ENCODE results near the gene RNF125. TPM values are rescaled to one million over a fixed set of nuclear protein-coding genes. Genes with fewer than 3 reads are reported as not detected.
"Not testable (repeated sequence)": the region's sequence is repeated elsewhere in the genome, so short reads cannot be mapped to it uniquely, and the experiment has no call there.

Gene RNF125
- polyA plus RNA-seq, 1 of the 3 experiments (the other 2 are of a cell fraction), result 0.05 TPM

GRCh38 chr18:32086881-32087280 lies 68.3 kb downstream of the RNF125 start:
- Histone ChIP-seq H3K79me2 (ENCODE audit: insufficient read depth) (no peaks in the 10 kb centered on the region), H3K36me3 (replicated peaks in 1 of 2; ENCODE audit: control insufficient read depth in 1 of 2, insufficient read depth in 2 of 2, low read length in 1 of 2) (no peaks in the 10 kb centered on the region), H3K4me3 (ENCODE audit: low read depth in 2 of 2, low read length in 1 of 2) (no peak overlapping the region), H3K27ac (ENCODE audit: low read depth in 2 of 2, low read length in 1 of 2) (no peak overlapping the region), H3K9ac (no peak overlapping the region), H3K4me1 (ENCODE audit: control insufficient read depth in 1 of 2, insufficient read depth in 2 of 2, low read depth in 1 of 2, low read length in 1 of 2) (peaks cover 0 to 6% of the 10 kb centered on the region in 2 experiments; a peak in 2 of 4 replicates), H3K9me3 (no peaks in the 10 kb centered on the region), H3F3A (replicated peaks; ENCODE audit: insufficient read depth) (peaks cover 5% of the 10 kb centered on the region), H3K4me2 (no peak overlapping the region), H4K20me1 (ENCODE audit: insufficient read depth) (no peaks in the 10 kb centered on the region), H2AFZ (ENCODE audit: low read depth) (no peak overlapping the region), H3K27me3 (ENCODE audit: insufficient read depth) (no peaks in the 10 kb centered on the region), H3K9me2 (no peaks in the 10 kb centered on the region)
- TF ChIP-seq YY1 (IDR thresholded peaks at IDR 0.05; ENCODE audit: low read depth) (no peak), FOSL2 (IDR thresholded peaks at IDR 0.05; ENCODE audit: borderline replicate concordance, low read depth) (peak; percentile 3; the same call in 1 of the 2 replicates), GABPA (IDR thresholded peaks at IDR 0.05; ENCODE audit: low read depth) (no peak), USF2 (IDR thresholded peaks at IDR 0.05; ENCODE audit: borderline replicate concordance, low read depth, low read length) (no peak), PBX3 (IDR thresholded peaks at IDR 0.05) (no peak), FOXJ3 (CRISPR knock-in tag; IDR thresholded peaks at IDR 0.05) (no peak), REST (IDR thresholded peaks at IDR 0.05; ENCODE audit: low read depth, low read length) (no peak)
- 63% methylated on average over 6 of the region's 6 CpGs for WGBS (ENCODE audit: low lambda C conversion rate)
- ChIA-PET POLR2A (interaction anchor here (0.6 kb wide), 1 partner anchor 76 kb away, joined by 3 read pairs; no protein-coding TSS in a partner anchor), CTCF (interaction anchor here (1.4 kb wide), 1 partner anchor 15 kb away, joined by 4 read pairs; no protein-coding TSS in a partner anchor)
- no peak for DNase-seq

GRCh38 chr18:32090831-32091230 lies 72.2 kb downstream of the RNF125 start:
- H3K27me3 ChIP-seq (ENCODE audit: insufficient read depth); DNase-seq; H3K9me3 ChIP-seq; CTCF ChIA-PET; H4K20me1 ChIP-seq (ENCODE audit: insufficient read depth); H3K27ac ChIP-seq (ENCODE audit: low read depth in 2 of 2, low read length in 1 of 2); H3K4me1 ChIP-seq (ENCODE audit: control insufficient read depth in 1 of 2, insufficient read depth in 2 of 2, low read depth in 1 of 2, low read length in 1 of 2); POLR2A ChIA-PET; H3K9me2 ChIP-seq; H3K36me3 ChIP-seq (replicated peaks in 1 of 2; ENCODE audit: control insufficient read depth in 1 of 2, insufficient read depth in 2 of 2, low read length in 1 of 2); H3K4me2 ChIP-seq; H3K4me3 ChIP-seq (ENCODE audit: low read depth in 2 of 2, low read length in 1 of 2); H3K9ac ChIP-seq; H2AFZ ChIP-seq (ENCODE audit: low read depth): not testable (repeated sequence)
- Histone ChIP-seq H3F3A (replicated peaks; ENCODE audit: insufficient read depth) (peaks cover 17% of the 10 kb centered on the region), H3K79me2 (ENCODE audit: insufficient read depth) (peaks cover 32% of the 10 kb centered on the region)
- WGBS (ENCODE audit: low lambda C conversion rate), result 95% methylated on average over 16 of the region's 16 CpGs
